HG03175 (cell line): ENCODE data around the gene IRX4.

Experiments used
- ATAC-seq: cut with Tn5 transposase; IDR thresholded peaks from one replicate; pipeline ENCODE4 v1.9.1; 2021; ENCODE audit warnings: mild to moderate bottlenecking, moderate library complexity; ENCODE audit not compliant: unreplicated experiment

IRX4 gene

DNA sequence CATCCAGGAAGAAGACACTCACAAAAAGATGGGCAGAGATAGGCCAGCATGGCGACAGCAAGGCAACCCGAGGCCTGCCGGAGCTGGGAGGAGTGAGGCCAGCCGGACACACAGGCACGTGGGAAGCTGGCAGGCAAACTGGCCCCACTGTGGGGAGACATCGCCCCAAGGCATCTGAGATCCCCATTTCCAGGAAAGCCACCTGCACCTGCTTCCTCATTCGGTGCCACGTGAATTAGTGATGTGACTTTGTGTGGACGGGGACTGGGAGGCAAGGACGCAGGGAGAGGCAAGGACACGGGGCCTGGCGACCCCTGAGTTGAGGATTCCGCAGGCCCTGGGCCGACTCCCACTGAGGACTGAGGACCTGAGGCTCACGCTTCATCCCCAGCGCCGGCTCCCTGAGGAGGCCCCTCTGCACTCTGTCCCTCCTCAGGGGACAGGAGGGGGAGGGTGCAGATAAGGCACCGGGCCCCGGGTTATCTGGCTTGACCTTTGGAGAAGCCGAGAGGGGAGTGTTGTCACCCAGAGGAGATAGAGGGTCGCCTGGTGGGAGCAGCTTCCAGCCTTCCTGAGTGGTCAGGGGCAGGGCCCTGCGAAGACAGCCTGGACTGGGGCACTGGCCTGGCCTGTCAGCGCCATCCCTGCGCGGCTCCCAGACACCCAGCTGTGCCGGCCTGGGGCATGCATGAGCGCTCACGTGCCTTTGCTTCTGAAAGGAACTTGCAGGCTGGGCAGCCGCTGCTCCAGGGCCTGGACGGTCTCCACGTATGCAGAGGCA is 41.8 kb downstream of the IRX4 start:
- no peak for ATAC-seq

DNA sequence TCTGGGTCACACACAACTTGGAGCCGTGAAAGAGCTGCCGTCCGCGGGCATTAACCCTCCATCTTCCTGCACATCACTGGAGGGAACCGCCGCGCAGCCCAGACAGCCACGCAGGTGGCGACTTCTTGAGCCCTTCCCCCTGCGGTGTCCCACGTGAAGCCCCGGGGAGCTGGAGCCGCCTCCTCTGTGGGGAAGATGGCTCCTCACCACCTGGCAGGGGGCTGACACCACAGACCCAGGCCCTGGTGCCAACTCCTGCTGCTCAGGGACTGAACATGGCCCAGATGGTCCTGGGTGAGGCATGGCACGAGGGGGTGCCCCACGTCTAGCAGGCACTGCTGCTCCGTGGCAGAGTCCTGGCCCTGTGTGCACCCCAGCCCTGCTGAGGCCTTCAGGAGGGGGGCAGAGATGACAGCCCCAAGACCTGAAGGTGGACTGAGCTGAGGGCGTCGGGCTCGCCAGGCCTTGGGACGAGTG is 42.6 kb downstream of the IRX4 start:
- ATAC-seq = no peak

DNA sequence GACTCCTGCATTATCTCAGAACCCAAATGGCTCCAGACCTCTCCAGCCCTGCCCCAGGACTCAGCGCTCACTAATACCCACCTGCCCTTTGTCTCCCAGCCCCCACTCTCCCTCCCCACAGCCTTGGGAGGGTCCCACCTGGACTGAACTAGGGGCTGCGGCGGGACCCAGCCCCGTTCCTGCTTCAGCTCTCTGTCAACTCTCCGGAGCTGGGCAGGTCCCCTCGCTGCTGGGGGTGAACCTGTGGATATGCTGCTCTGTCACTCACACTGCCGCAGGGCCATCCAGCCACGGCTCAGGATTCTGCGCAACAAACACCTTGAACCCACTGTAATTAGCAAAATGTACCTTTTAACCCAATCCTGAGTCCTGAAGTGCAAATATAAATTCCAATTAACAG is 44.7 kb downstream of the IRX4 start:
- no peak for ATAC-seq

DNA sequence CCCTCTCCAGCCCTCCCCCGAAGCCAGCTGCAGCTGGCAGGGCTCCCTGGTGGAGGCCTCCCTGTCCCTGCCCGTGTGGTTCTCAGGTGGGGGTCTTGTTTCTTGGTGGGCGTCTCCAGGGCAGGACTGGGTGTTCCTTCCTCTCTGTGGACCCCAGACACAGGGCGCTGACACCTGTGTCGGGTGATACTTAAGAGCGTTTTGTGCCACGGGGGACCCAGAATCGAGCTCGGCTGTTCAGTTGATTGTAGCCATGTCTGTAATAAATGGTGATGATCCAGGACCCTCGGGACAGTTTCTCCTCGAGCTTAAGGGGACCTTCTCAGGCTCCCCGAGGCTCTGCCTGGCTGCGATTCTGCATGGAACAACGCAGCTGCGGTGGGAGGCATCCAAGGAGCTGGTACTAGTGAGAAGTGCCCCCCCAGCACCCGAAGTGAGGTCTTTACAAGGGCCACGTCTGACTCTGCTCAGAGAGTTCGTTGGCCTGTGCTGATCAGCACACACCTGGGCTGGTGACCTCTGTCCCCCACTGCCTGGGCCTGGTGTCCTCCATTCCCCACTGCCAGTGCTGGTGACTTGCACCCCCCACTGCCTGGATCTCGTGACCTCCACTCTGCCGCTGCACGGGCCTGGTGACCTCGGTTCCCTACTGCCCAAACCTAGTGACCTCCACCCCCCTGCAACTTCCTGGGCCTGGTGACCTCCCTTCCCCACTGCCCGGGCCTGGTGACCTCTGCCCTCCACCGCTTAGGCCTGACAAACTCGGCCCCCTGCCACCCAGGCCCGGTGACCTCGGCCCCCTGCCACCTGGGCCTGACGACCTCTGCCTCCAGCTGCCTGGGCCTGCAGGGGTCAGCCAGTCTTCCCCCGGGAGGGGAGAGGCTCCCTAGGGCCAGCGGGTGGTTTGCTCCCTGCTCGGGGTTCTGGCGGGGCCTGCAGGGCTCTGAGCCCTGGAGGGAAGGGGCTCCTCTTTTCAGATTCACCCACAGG is 45.5 kb downstream of the IRX4 start:
- ATAC-seq = no peak

DNA sequence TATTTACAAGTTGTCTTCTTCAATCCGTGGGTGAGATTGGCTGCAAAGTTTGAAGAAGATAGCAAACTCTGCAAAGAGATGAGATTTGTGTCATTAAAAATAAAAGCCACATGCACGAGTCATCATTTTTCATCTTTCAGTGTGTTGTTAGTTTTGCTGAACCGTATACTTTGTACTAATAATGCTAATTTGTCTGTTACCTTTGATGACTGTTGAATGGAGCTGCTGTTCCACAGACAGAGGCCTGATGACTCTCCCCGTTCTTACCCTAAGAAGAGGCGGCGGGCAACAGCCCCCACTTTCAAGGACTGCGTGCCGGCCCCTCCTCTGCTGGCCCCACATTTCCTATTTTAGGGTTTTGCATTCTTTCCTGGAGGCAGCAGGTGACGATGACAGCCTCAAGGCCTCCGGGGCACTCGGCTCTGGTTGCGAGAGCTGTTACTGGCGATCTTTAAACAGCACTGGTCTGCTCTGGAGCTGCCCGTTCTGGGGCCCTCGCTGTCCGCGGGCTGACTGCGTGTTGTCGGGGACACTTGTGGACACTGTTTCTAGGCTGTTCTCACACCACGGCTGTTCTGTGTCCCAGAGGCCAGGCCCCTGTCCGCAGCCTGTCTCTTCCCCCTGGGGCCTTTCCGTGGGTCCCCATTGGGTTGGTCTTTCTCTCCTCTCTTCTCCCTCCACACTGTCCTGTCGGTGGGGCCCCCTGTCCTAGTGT is 46.4 kb downstream of the IRX4 start:
- no peak for ATAC-seq

DNA sequence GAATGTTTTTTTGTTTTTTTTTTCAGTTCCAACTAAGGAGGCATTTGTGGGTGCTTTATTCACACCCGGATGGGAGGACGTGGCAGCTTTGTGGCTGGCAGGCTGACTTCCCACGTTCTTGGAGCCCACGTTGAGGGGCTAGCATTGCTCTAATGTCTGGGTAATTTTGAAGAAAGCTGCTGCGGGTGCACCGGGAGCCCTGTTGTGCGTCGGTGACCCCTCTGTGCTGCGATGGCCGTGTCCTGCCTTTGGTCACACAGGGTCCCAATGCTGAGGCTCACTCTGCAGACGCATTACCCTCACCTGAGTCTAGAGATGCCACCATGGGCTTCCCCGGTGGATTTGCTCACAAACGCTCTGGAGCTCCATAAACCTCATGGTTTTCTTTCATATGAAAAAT is 47.3 kb downstream of the IRX4 start:
- no peak for ATAC-seq

DNA sequence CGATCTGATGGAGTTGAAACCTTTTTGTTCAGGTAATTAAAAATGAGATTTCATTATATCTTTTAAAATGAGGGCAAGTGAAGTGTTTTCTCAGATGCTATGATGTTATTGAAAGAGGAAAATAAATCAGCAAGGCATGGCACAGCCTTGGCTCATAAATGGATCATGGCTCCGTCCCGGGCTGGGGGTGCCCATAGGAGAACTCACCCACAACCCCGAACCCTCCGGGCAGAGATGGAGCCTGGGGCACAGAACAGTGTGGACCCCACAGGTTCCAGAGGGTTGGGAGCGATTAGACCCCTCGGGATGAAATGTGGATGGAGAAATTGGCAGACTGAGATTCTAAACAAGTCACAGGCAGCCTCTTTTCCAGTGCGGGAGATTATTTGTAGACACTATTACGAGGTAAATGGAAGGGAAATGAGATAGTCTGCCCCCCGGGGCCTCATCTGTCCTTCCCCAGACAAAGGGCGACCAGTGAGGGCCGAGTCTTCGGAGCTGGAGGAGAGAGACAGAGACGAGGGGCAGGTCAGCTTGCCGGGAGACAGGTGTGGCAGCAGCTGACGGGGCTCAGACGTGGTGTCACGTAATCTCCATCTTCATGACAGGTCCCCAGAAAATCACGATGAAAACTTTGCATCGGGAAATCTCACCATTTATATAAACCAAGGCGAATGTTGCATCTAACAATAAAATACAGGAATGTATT is 47.9 kb downstream of the IRX4 start:
- no peak for ATAC-seq

DNA sequence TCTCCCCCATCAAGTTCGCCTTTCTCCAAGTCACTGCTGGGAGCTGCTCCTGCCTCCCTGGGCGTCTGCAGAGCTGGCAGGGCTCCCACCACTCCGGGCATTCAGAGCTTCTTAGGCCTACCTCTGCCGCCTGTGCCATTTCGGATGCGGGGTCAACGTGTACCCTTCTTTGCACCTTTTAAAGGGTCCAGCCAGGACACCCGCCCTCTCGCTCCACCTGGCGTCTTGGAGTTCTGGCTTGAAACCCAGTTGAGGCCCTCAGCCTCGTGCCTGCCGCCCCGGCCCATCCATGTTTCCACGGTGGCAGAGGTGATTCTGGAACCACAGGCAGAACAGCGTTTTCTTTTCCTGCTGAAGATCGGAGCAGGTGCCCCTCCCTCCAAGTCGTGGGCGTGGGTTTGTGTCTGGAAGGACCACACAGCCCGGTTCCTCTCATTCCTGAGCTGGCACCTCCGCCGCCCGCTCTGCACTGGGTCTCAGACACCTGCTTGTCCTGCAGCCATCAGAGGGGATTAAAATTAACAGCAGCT is 48.6 kb downstream of the IRX4 start:
- no peak for ATAC-seq

DNA sequence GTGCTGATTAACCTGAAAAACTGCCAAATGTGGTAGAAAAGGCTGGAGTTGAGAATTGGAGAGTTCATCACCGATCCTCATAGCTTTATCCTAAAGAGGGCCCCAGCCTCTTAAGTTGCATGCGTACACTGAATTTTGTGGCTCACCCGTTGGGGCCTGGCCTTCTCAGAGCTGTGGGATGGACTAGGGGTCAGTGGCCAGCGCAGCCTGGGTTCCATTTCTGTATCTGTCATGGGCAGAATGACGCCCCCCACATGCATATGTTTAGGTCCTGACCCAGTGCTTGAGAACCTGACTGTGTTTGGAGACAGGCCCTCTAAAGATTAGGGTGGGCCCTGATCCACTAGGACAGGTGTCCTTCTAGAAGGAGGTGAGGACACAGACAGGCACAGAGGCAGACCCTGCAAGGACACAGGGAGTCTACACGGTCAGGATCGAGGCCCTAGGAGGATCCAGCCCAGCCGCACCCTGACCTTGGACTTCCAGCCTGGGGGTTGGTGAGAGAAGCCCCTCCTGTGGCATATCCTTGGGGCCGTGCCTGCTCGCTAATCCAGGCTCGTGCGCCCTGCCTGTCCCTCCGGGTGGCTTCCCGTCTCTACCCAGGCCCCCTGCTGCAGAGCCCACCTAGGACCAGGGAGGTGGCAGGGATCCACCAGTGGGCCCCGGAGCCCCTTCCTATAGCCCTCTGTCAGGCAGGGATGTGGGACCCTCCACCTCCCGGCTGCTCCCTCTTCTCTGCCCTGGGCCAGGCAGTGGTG is 49.3 kb downstream of the IRX4 start:
- ATAC-seq = no peak

DNA sequence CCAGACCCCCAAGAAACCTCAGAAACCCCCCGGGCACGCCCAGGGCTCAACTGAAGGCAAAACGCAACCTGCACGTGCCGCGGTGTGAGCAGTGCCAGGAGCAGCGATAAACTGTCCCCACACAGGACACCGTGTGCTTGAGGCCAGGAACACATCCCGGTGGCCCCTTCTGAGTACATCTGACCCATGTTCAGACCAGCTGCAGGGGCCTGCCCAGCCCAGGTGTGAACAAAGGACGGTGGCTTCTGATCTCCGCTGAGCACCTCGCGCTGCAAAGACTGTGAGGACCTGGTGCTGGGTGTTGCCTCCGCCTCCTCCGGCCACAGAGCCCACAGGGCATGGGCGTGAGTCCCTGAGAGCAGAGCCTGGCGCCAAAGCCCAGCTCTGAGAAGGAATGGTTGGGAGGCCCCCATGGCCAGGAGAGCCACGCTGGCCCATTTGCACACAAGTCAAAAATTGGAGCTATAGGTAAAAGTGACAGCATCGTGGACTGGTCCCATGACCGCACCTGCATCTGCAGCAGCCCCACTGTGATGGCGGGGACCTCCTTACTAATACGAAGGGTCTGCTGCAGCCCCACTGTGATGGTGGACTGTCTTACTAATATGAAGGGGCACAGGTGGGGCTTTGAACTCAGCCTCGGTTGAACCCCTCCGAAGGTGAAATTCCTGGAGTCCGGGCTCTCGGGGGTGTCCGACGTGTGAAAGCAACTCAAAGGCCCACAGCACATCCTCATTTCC is 50.0 kb downstream of the IRX4 start:
- no peak for ATAC-seq

DNA sequence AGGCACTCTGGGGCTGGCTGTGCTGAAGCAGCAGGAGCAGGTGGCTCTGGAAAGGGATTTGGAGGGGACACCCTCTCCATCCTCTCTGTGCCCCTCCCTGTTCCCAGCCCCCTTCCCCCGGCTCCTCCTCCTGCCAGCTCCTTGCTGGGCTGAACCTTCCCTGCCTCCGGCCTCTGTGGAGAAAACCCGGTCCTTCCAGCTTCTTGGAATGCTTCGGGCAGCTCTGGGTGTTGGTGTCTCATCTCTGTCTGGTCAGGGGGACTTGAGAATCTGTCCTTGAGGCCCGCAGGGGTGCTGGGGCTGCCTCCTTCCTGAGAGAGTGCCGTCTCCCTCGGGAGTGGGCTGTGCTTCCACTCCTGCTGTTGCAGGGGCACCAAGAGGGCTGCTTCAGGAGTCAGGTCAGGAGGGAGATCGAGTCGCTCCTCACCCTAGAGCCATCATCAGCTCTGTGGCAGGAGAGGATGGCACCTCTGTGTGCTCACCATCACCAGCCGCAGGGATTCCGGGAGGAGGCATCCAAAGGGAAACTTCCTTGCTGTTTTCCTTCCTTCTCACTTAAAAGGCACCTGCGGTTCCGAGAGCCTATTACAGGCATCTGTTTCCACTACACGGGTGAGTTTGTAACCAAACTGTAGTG is 50.9 kb downstream of the IRX4 start:
- ATAC-seq = no peak

DNA sequence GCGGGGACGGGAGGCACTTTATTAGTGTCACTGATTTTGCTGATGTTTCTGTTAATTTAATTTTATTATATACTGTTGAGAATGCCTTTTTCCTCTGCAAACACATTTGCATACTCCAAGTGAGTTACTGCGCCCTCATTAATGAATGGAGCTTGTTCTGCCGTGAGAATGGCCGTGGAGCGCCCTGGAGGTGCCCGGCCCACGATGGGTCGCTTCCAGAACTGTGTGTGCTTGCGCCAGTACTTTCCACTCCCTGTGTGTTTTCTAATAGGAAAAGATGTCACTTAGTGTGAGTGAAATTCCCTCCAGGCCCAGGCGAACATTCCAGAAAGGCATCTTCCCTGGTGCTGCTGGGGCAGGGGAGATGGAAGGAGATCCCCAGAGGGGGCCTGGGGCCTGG is 51.5 kb downstream of the IRX4 start:
- no peak for ATAC-seq

DNA sequence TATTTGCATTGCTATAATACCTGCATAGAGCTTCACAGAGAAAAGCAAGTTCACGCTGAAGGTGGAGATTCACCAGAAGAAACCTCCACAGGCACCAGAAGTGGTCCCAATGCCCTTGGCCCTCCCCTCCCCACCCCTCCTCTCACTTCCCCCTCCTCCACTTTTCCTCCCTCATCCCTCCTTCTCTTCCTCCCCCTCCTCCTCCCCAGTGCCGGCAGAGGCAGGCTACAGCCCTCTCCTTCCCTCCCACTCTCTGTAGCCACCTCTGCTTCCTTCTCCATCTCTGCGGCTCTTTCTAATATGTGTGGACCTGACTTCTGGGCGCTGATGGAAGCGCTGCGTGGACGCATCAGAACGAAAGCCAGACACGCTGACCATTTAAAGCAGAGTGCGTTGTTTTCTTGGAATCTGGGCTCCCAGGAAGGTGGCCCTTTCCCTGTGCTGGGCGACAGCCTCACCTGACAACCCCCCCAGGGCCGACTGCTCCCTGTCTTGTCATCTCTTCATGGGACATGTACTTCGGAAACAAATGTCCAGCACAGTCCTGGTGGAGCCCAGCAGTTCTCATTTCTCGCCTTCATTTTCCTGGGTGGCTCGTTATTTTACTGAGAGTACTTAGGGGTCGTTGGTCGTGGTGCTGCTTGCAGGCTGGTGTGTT is 52.0 kb downstream of the IRX4 start:
- ATAC-seq = no peak

DNA sequence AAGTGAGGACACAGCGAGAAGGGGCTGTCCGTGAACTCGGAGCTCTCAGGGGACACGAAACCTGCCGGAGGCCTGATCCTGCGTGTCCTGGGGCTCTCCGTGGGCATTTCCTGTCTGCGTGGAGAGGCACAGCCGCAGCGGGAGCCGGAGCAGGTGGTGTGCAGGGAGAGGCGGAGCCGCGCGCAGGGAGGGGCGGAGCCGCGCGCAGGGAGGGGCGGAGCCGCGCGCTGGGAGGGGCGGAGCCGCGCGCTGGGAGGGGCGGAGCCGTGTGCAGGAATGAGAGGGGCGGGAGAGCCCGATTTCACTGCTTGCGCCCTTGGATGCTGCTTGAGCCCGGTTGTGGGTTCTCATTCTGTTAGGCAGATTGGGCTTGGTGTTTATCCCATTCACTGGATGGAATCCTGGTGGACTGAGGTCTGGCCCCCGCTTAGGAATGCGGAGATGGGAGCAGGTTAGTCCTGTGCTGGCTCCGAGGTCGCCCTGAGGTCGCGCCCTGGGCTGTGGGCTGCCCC is 54.8 kb downstream of the IRX4 start:
- ATAC-seq = peak; percentile 70
